Measurements from ENCODE around the gene TLN1.
A peak's percentile ranks its signal among the peaks of the same experiment; 100 is the strongest.

The TLN1 gene

DNA sequence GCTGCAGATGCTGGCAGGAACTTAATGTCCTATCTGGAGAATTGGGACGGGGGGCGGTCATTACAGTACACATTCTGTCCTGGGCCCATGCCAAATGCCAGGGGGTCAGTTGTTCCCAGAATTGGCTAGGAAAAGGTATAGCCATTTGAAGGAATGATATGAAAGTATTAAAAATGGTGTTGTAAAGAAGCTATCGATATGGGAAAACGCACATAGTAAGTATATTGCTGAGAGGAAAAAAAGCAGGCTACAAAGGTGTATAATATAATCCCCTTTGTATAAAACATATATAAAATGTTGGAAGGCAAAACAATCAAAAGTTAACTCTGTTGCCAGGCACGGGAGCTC is 66.5 kb downstream of the TLN1 start:
- no peak for TF ChIP-seq CTCF (conservative IDR thresholded peaks at IDR 0.05; ENCODE audit: control insufficient read depth, insufficient read depth, low read depth, low read length)
- no peak for DNase-seq (ENCODE audit: low read depth)
- peak overlapping the region; percentile 67 for H3K4me3 ChIP-seq (ENCODE audit: control insufficient read depth, low read depth, low read length)

GRCh38 chr9:35664531-35665470 is 67.2 kb downstream of the TLN1 start, which contains the start of gene ARHGEF39:
TSS of gene ARHGEF39 (minus strand) at chr9:35665195. CDS start at chr9:35665169, 26 bp downstream.
- peak; percentile 61 for DNase-seq (ENCODE audit: low read depth)
- H3K4me3 ChIP-seq (ENCODE audit: control insufficient read depth, low read depth, low read length): peak within 1 kb of the TSS; percentile 67
- TF ChIP-seq CTCF (conservative IDR thresholded peaks at IDR 0.05; ENCODE audit: control insufficient read depth, insufficient read depth, low read depth, low read length): no peak

DNA sequence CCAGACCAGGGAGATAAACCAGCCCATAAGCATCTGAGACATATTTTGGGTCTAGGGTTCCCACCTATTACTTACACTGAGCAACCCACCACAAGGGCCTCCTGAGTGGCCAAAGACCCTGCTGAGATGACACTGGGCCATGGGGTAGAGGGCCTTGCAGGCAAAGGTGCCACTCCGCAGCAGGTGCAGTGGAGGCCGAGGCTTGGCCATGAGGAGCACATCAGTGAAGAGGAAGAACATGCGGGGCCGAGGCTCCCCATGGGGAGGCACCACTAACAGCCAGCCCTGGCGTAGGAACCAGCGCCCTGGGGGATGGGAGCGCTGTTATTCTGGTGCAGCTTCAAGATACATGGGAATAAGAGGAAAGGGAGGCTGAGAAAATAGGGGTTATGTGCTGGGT is 69.6 kb downstream of the TLN1 start:
- TF ChIP-seq CTCF (conservative IDR thresholded peaks at IDR 0.05; ENCODE audit: control insufficient read depth, insufficient read depth, low read depth, low read length): no peak
- DNase-seq (ENCODE audit: low read depth): no peak
- no peak overlapping the region for H3K4me3 ChIP-seq (ENCODE audit: control insufficient read depth, low read depth, low read length)

GRCh38 chr9:35661756-35662350 is 70.1 kb downstream of the TLN1 start:
- no peak for DNase-seq (ENCODE audit: low read depth)
- no peak for TF ChIP-seq CTCF (conservative IDR thresholded peaks at IDR 0.05; ENCODE audit: control insufficient read depth, insufficient read depth, low read depth, low read length)
- H3K4me3 ChIP-seq (ENCODE audit: control insufficient read depth, low read depth, low read length): no peak overlapping the region

DNA sequence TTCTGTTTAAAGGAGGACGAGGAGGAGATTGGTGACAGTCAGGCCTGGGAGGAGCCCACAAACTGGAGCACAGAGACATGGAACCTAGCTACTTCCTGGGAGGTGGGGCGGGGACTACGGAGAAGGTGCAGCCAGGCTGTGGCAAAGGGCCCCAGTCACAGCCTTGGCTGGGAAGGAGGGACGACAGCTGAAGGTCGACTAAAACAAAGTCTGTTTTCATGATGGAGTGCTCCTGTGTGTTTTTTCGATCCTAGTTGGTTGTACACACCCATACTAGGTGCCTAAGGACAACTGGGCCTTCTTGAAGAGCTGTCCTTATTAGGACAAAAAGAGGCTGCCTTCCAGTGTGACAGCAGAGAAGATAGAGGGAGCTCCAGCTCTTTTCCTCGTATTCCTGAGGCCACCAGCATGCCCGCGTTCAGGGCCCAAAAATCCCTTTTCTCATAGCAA is 71.0 kb downstream of the TLN1 start:
- H3K4me3 ChIP-seq (ENCODE audit: control insufficient read depth, low read depth, low read length): no peak overlapping the region
- DNase-seq (ENCODE audit: low read depth): peak; percentile 58

GRCh38 chr9:35659340-35659739 is 72.7 kb downstream of the TLN1 start:
- DNase-seq (ENCODE audit: low read depth): peak; percentile 91
- H3K4me3 ChIP-seq (ENCODE audit: control insufficient read depth, low read depth, low read length): peak overlapping the region; percentile 84
- TF ChIP-seq CTCF (conservative IDR thresholded peaks at IDR 0.05; ENCODE audit: control insufficient read depth, insufficient read depth, low read depth, low read length): no peak

More for the DNA sequence above, 71.0 kb downstream of the TLN1 start:
- peak; percentile 48 for TF ChIP-seq CTCF (conservative IDR thresholded peaks at IDR 0.05; ENCODE audit: control insufficient read depth, insufficient read depth, low read depth, low read length)
